HEK293 (cell line): Measurements from ENCODE around the gene PKHD1.

Experiments
- CTCF ChIP-seq: fragments of 450-650 bp; formaldehyde crosslinking; IDR thresholded peaks from 2 replicates; pipeline ENCODE4 v1.5.1; 2016; ENCODE audit warnings: missing biosample characterization, missing genetic modification characterization
- ZNF10 ChIP-seq: fragments of 450-650 bp; formaldehyde crosslinking; IDR thresholded peaks from 2 replicates; pipeline ENCODE4 v1.5.1; 2017; ENCODE audit warnings: missing biosample characterization, missing genetic modification characterization
- ZNF501 ChIP-seq: fragments of 450-650 bp; formaldehyde crosslinking; IDR thresholded peaks from 2 replicates; pipeline ENCODE4 v1.5.1; 2016; ENCODE audit warnings: missing biosample characterization, missing genetic modification characterization
- ZNF629 ChIP-seq: fragments of 450-650 bp; formaldehyde crosslinking; IDR thresholded peaks from 2 replicates; pipeline ENCODE4 v1.5.1; 2017; ENCODE audit warnings: missing biosample characterization, missing genetic modification characterization

- no peak for TF ChIP-seq ZNF501 (tag by site-specific recombination)
- TF ChIP-seq CTCF (tag by site-specific recombination), result no peak
- no peak for TF ChIP-seq ZNF629
- no peak for TF ChIP-seq ZNF10
Observed at GRCh38 chr6:52053038-52053695, 34.2 kb downstream of the PKHD1 start.
